A549 (cell line): Measurements from ENCODE around the gene TMEM183A. TPM values are rescaled to one million over a fixed set of nuclear protein-coding genes. Genes with fewer than 3 reads are reported as not detected.
A peak's percentile ranks its signal among the peaks of the same experiment; 100 is the strongest.

Source experiments
- ATAC-seq, 2 experiments: fragments of 200-7000 bp in 1 of 2; fragments of >200 bp in 1 of 2; cut with Nextera tagmentation in 1 of 2; cut with Tn5 transposase in 1 of 2; 3 replicates each; pipeline versions ENCODE4 v1.8.0 to v1.9.1; 2018 to 2020; ENCODE audit warnings: mild to moderate bottlenecking in 1 of 2, moderate library complexity in 1 of 2
- CTCF ChIA-PET: fragments of 300-600 bp; sonication (Branson Sonifier 250); formaldehyde crosslinking; extraction: SDS; loops from one replicate; lab custom pipeline; 2021; ENCODE audit warnings: antibody characterized with exemption, inconsistent platforms; lab: Yijun Ruan, JAX
- POLR2A ChIA-PET: fragments of 350-600 bp; formaldehyde crosslinking; extraction: SDS; loops from one replicate; lab custom pipeline; 2021; ENCODE audit warnings: antibody characterized with exemption, inconsistent platforms; lab: Yijun Ruan, JAX
- DNase-seq, 2 experiments: peaks; one replicate each; pipeline versions ENCODE4 v3.0.0 to v3.0.0-alpha.2; 2011 to 2016; ENCODE audit warnings: low read depth in 1 of 2, low spot score in 1 of 2
- FAIRE-seq: peaks from 2 replicates; lab custom pipeline; 2011; peaks lifted over from hg19 to GRCh38; lab: Jason Lieb, UNC
- H3K27ac ChIP-seq, 2 experiments: fragments of >200 bp; sonication (Bioruptor Twin); formaldehyde crosslinking; 3 replicates each; pipeline ENCODE4 v1.5.1; 2016 to 2017
- H3K4me1 ChIP-seq: fragments of >200 bp; sonication (Bioruptor Twin); formaldehyde crosslinking; 3 replicates; pipeline ENCODE4 v1.6.1; 2016
- H3K4me2 ChIP-seq: fragments of >200 bp; sonication (Bioruptor Twin); formaldehyde crosslinking; 3 replicates; pipeline ENCODE4 v1.6.1; 2016
- H3K4me3 ChIP-seq: fragments of >200 bp; sonication (Bioruptor Twin); formaldehyde crosslinking; 3 replicates; pipeline ENCODE4 v1.5.1; 2016
- H3K9me3 ChIP-seq: fragments of >200 bp; sonication (Bioruptor Twin); formaldehyde crosslinking; 3 replicates; pipeline ENCODE4 v1.6.1; 2016
- BHLHE40 ChIP-seq: IDR thresholded peaks from 2 replicates; pipeline ENCODE4 v1.6.1; 2012; ENCODE audit warnings: low read depth, low read length, inconsistent platforms
- CBX8 ChIP-seq: fragments of 200-600 bp; sonication (generic); IDR thresholded peaks from 2 replicates; pipeline ENCODE4 v1.6.1; 2016
- FOSB ChIP-seq: fragments of 250-450 bp; sonication (Bioruptor Pico); IDR thresholded peaks from 2 replicates; pipeline ENCODE4 v1.5.0; 2020; ENCODE audit warnings: mild to moderate bottlenecking, moderate library complexity
- GATA3 ChIP-seq: IDR thresholded peaks from 2 replicates; pipeline ENCODE4 v1.6.1; 2012; ENCODE audit warnings: borderline replicate concordance
- HEYL ChIP-seq: fragments of 250-450 bp; sonication (Bioruptor Pico); IDR thresholded peaks from 2 replicates; pipeline ENCODE4 v1.8.0; 2021; ENCODE audit warnings: mild to moderate bottlenecking, moderate library complexity
- HOXB13 ChIP-seq: fragments of 250-450 bp; sonication (Bioruptor Pico); IDR thresholded peaks from 2 replicates; pipeline ENCODE4 v1.5.0; 2020; ENCODE audit warnings: low read depth, mild to moderate bottlenecking, moderate library complexity
- HOXB5 ChIP-seq: fragments of 250-450 bp; sonication (Bioruptor Pico); IDR thresholded peaks from 2 replicates; pipeline ENCODE4 v1.5.0; 2020; ENCODE audit warnings: mild to moderate bottlenecking, moderate library complexity
- NPAS2 ChIP-seq: fragments of 250-450 bp; sonication (Bioruptor Pico); IDR thresholded peaks from 2 replicates; pipeline ENCODE4 v1.8.0; 2022; ENCODE audit warnings: mild to moderate bottlenecking, moderate library complexity, borderline replicate concordance
- PHF8 ChIP-seq: fragments of 200-600 bp; sonication (generic); IDR thresholded peaks from 2 replicates; pipeline ENCODE4 v1.6.1; 2016; ENCODE audit warnings: low read depth, mild to moderate bottlenecking, antibody characterized with exemption, moderate library complexity, borderline replicate concordance
- POLR2AphosphoS2 ChIP-seq: conservative IDR thresholded peaks from 2 replicates; pipeline ENCODE4 v1.6.1; 2012; ENCODE audit warnings: low read length, improper control_type of control experiment, inconsistent platforms
- RAD21 ChIP-seq, 2 experiments: fragments of >200 bp in 1 of 2; sonication (Bioruptor Twin) in 1 of 2; formaldehyde crosslinking in 1 of 2; IDR thresholded peaks in 1 of 2; conservative IDR thresholded peaks in 1 of 2; 2 replicates in 1 of 2; 3 replicates in 1 of 2; pipeline ENCODE4 v1.6.1; 2012 to 2018; ENCODE audit warnings: inconsistent platforms in 1 of 2
- SMC3 ChIP-seq: fragments of >200 bp; sonication (Bioruptor Twin); formaldehyde crosslinking; IDR thresholded peaks from 3 replicates; pipeline ENCODE4 v1.6.1; 2018; ENCODE audit warnings: inconsistent platforms
- TP53 ChIP-seq: fragments of 250-450 bp; sonication (Bioruptor Pico); IDR thresholded peaks from 2 replicates; pipeline ENCODE4 v1.5.0; 2021; ENCODE audit warnings: mild to moderate bottlenecking, moderate library complexity
- ZC3H11A ChIP-seq: fragments of 450-650 bp; IDR thresholded peaks from 2 replicates; pipeline ENCODE4 v1.6.1; 2014; ENCODE audit warnings: antibody characterized with exemption, mild to moderate bottlenecking
- ZNF302 ChIP-seq: fragments of 250-450 bp; sonication (Bioruptor Pico); IDR thresholded peaks from 2 replicates; pipeline ENCODE4 v1.9.0; 2021; ENCODE audit warnings: inconsistent platforms, mild to moderate bottlenecking, moderate library complexity
- ZSCAN20 ChIP-seq: fragments of 250-450 bp; sonication (Bioruptor Pico); IDR thresholded peaks from 2 replicates; pipeline ENCODE4 v1.8.0; 2022; ENCODE audit warnings: mild to moderate bottlenecking, moderate library complexity
- WGBS: methylation state at CpG from one replicate; pipeline ENCODE4 v1.1.6; 2017; ENCODE audit errors: missing lambda C conversion rate; 5-methylcytosine and 5-hydroxymethylcytosine counted together
- polyA plus RNA-seq, 4 experiments: library from polyadenylated mRNA; depleted of rRNA in 3 of 4; stranded (reverse); fragments of >200 nt; fragmentation: RNase III in 1 of 4; extraction: RNeasy Plus Mini Kit Qiagen cat#74134 plus additional on column Dnase treatment in 1 of 4; gene quantifications; 2 replicates in 3 of 4; 3 replicates in 1 of 4; pipeline ENCODE4 v1.2.3, GENCODE V29; 2011 to 2017
- TF ChIP-seq, protein P1 (sequence below): IDR thresholded peaks from 2 replicates; pipeline ENCODE4 v1.6.1; 2012; ENCODE audit warnings: low read depth, borderline replicate concordance
- TF ChIP-seq, protein P2 (sequence below): fragments of >200 bp; sonication (Bioruptor Twin); formaldehyde crosslinking; IDR thresholded peaks from 3 replicates; pipeline ENCODE4 v1.6.1; 2016
- TF ChIP-seq, protein P3 (sequence below): IDR thresholded peaks from 2 replicates; pipeline ENCODE4 v1.6.1; 2012
- TF ChIP-seq, protein P4 (sequence below): fragments of 200-600 bp; sonication (generic); IDR thresholded peaks from 2 replicates; pipeline ENCODE4 v1.6.1; 2016; ENCODE audit warnings: antibody characterized with exemption, mild to moderate bottlenecking, moderate library complexity

Gene TMEM183A
- polyA plus RNA-seq, 2 of the 4 experiments (the other 2 are of a cell fraction), result 48.4 to 114 TPM

DNA sequence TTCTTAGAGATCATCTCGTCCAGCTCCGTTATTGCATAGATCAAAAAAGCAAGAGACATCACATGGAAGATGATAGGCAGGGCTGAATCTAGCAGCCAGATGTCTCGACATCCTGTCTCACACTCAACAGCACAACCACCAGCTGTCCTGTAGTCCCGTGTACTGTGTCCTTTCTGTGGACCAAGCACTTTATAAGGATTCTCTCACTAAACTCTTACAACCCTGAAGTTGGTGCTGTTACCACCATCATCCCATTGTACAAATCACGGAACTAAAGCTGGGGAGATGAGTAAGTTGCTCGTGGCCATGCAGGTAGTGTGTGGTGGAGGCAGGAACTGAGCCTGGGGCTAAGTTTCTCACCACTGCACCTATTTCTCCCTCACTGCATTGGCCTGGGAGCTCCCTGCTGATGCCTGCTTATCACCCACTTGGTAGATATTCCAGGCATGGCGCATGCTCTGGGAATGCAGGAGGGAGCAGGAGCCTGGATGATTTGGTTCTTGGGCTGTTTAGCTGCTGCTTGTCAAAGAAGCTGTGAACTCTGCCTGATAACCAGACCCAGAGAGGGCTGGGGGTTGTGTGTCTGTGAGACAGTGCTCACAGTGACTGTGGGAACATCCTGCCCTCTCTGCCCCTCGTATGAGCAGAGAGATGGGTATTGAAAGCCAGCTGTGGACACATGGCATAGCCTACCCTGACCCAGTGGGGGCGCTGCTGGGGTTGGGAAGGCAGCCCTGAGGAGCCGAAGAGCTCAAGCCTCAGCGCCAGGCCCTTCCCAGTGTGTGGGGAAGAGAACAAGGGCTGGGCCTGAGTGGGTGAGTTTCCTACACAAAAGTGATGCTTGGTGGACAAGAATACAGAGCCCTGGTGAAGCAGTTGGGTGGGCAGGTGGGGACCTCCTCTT, 32.7 kb downstream of the TMEM183A start:
- no peak for TF ChIP-seq GATA3
- TF ChIP-seq CBX8, result no peak
- 0 out of 5 replicates have a peak, but pooled peaks of 1 of the 2 experiments have one; percentile 3 for TF ChIP-seq RAD21 (conservative IDR thresholded peaks at IDR 0.05 in 1 of 2, IDR thresholded peaks at IDR 0.05 in 1 of 2)
- no peak for TF ChIP-seq POLR2AphosphoS2
- H3K27ac ChIP-seq, result no peak overlapping the region
- ATAC-seq (peak; percentile 16 to 63; a peak in 3 of 6 replicates), DNase-seq (peak in 1 of 2 experiments; percentile 35), FAIRE-seq (no peak)
- H3K4me2 ChIP-seq, result no peak overlapping the region
- ChIA-PET POLR2A (interaction anchor here (1.0 to 1.3 kb wide), 3 partner anchors 176 to 229 kb away, joined by 3 to 8 read pairs (median 4); no protein-coding TSS in a partner anchor), CTCF (interaction anchor here (0.7 to 25.2 kb wide), 74 partner anchors 12 to 614 kb away, joined by 3 to 452 read pairs (median 6); partner anchors contain the start of genes ADORA1, CHI3L1, MYBPH and MYOG)
- H3K9me3 ChIP-seq, result no peaks in the 10 kb centered on the region
- H3K4me1 ChIP-seq, result peaks cover 15% of the 10 kb centered on the region; the same call in 2 of the 3 replicates
- H3K4me3 ChIP-seq, result no peak overlapping the region
- 40% methylated on average over 11 of the region's 11 CpGs for WGBS

DNA sequence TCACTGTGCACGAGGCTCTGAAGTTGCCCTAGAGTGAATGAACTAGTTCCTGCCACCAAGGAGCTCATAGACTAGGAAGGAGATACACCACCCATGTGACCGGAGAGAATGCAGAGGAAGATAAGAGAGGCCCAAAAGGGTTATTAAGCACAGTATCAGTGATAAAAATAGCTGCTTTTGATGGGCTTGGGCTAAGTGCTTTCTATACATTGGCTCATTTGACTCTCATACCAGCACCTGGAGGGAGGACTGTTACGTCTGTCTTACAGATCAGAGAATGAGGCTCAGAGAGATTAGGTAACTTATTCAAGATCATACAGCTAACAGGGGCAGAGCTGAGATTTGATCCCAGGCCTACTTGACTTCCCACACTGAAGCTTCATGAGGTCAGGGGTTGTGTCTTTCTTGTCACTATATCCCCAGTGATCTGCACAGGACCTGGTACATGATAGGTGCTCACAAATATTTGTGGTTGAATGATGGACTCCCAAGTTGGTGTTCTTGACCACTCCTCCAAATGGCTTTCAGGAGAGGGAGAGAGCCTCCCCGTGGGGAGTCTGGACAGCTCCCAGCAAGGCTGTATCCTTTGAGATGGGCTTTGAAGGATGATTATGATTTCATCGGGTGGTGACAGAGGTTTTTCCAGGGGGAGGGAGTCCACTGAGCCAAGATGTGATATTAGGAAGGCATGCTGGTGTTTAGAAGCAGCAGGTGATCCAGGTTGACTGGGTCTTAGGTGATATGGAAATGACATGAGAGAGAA, 33.5 kb downstream of the TMEM183A start:
- ATAC-seq, result no peak
- FAIRE-seq, result no peak
- ChIA-PET CTCF (interaction anchor here (0.5 to 25.2 kb wide), 42 partner anchors 13 to 447 kb away, joined by 3 to 452 read pairs (median 8); partner anchors contain the start of genes ADORA1, CHI3L1, MYBPH and PPFIA4), POLR2A (interaction anchor here (1.3 kb wide), 1 partner anchor 229 kb away, joined by 3 read pairs; no protein-coding TSS in a partner anchor)
- Histone ChIP-seq H3K4me3 (no peak overlapping the region), H3K9me3 (no peaks in the 10 kb centered on the region), H3K4me1 (peaks cover 15% of the 10 kb centered on the region; the same call in 2 of the 3 replicates), H3K27ac (no peak overlapping the region), H3K4me2 (no peak overlapping the region)
- TF ChIP-seq ZC3H11A (no peak), NPAS2 (CRISPR knock-in tag) (no peak), PHF8 (no peak), HEYL (CRISPR knock-in tag) (no peak), FOSB (CRISPR knock-in tag) (no peak), ZNF302 (no peak), HOXB13 (no peak), HOXB5 (no peak), ZSCAN20 (CRISPR knock-in tag) (no peak), BHLHE40 (no peak), TP53 (no peak), GATA3 (no peak), SMC3 (no peak), RAD21 (conservative IDR thresholded peaks at IDR 0.05 in 1 of 2, IDR thresholded peaks at IDR 0.05 in 1 of 2) (no peak)
- TF ChIP-seq, protein P1, sequence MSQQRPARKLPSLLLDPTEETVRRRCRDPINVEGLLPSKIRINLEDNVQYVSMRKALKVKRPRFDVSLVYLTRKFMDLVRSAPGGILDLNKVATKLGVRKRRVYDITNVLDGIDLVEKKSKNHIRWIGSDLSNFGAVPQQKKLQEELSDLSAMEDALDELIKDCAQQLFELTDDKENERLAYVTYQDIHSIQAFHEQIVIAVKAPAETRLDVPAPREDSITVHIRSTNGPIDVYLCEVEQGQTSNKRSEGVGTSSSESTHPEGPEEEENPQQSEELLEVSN, result no peak
- TF ChIP-seq, protein P2, sequence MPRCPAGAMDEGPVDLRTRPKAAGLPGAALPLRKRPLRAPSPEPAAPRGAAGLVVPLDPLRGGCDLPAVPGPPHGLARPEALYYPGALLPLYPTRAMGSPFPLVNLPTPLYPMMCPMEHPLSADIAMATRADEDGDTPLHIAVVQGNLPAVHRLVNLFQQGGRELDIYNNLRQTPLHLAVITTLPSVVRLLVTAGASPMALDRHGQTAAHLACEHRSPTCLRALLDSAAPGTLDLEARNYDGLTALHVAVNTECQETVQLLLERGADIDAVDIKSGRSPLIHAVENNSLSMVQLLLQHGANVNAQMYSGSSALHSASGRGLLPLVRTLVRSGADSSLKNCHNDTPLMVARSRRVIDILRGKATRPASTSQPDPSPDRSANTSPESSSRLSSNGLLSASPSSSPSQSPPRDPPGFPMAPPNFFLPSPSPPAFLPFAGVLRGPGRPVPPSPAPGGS, result no peak
- TF ChIP-seq, protein P3, sequence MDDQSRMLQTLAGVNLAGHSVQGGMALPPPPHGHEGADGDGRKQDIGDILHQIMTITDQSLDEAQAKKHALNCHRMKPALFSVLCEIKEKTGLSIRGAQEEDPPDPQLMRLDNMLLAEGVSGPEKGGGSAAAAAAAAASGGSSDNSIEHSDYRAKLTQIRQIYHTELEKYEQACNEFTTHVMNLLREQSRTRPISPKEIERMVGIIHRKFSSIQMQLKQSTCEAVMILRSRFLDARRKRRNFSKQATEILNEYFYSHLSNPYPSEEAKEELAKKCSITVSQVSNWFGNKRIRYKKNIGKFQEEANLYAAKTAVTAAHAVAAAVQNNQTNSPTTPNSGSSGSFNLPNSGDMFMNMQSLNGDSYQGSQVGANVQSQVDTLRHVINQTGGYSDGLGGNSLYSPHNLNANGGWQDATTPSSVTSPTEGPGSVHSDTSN, result no peak
- TF ChIP-seq, protein P4, sequence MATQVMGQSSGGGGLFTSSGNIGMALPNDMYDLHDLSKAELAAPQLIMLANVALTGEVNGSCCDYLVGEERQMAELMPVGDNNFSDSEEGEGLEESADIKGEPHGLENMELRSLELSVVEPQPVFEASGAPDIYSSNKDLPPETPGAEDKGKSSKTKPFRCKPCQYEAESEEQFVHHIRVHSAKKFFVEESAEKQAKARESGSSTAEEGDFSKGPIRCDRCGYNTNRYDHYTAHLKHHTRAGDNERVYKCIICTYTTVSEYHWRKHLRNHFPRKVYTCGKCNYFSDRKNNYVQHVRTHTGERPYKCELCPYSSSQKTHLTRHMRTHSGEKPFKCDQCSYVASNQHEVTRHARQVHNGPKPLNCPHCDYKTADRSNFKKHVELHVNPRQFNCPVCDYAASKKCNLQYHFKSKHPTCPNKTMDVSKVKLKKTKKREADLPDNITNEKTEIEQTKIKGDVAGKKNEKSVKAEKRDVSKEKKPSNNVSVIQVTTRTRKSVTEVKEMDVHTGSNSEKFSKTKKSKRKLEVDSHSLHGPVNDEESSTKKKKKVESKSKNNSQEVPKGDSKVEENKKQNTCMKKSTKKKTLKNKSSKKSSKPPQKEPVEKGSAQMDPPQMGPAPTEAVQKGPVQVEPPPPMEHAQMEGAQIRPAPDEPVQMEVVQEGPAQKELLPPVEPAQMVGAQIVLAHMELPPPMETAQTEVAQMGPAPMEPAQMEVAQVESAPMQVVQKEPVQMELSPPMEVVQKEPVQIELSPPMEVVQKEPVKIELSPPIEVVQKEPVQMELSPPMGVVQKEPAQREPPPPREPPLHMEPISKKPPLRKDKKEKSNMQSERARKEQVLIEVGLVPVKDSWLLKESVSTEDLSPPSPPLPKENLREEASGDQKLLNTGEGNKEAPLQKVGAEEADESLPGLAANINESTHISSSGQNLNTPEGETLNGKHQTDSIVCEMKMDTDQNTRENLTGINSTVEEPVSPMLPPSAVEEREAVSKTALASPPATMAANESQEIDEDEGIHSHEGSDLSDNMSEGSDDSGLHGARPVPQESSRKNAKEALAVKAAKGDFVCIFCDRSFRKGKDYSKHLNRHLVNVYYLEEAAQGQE, result no peak
- WGBS, result 38% methylated on average over 5 of the region's 5 CpGs
- DNase-seq, result no peak
